Measurements from ENCODE around the gene CTNND2.

- TF ChIP-seq CTCF (IDR thresholded peaks at IDR 0.05) (no peak), EZH2 (IDR thresholded peaks at IDR 0.05) (no peak)
Observed at GRCh38 chr5:11174591-11174990, 729.7 kb downstream of the CTNND2 start.
